Smooth muscle cell (in vitro differentiated cells): ENCODE data around the gene RASGRP1. TPM values are rescaled to one million over a fixed set of nuclear protein-coding genes. Genes with fewer than 3 reads are reported as not detected.

Experiments used
- DNase-seq: peaks from one replicate; lab custom pipeline; 2025; ENCODE audit not compliant: unreplicated experiment; lab: John Stamatoyannopoulos, UW
- H2AFZ ChIP-seq: fragments of 200-600 bp; sonication (generic); 2 replicates; pipeline ENCODE4 v1.6.0; 2016; ENCODE audit warnings: antibody characterized with exemption, low read depth, mild to moderate bottlenecking
- H3F3A ChIP-seq: fragments of 200-600 bp; sonication (generic); 2 replicates; pipeline ENCODE4 v1.6.0; 2017; ENCODE audit warnings: antibody characterized with exemption, low read depth
- H3K27ac ChIP-seq: fragments of 200-600 bp; sonication (generic); 2 replicates; pipeline ENCODE4 v1.5.1; 2016; ENCODE audit warnings: low read depth, mild to moderate bottlenecking
- H3K27me3 ChIP-seq: fragments of 200-600 bp; sonication (generic); 2 replicates; pipeline ENCODE4 v1.6.1; 2016; ENCODE audit warnings: low read depth, mild to moderate bottlenecking
- H3K36me3 ChIP-seq: fragments of 200-600 bp; sonication (generic); 2 replicates; pipeline ENCODE4 v1.5.1; 2016; ENCODE audit warnings: low read depth
- H3K4me1 ChIP-seq: fragments of 200-600 bp; sonication (generic); 2 replicates; pipeline ENCODE4 v1.5.1; 2016; ENCODE audit warnings: low read depth
- H3K4me2 ChIP-seq: fragments of 200-600 bp; sonication (generic); 2 replicates; pipeline ENCODE4 v1.6.0; 2016; ENCODE audit warnings: mild to moderate bottlenecking
- H3K4me3 ChIP-seq: fragments of 200-600 bp; sonication (generic); 2 replicates; pipeline ENCODE4 v1.5.1; 2016; ENCODE audit warnings: mild to moderate bottlenecking
- H3K79me2 ChIP-seq: fragments of 200-600 bp; sonication (generic); 2 replicates; pipeline ENCODE4 v1.6.0; 2016; ENCODE audit warnings: low read depth, mild to moderate bottlenecking
- H3K9ac ChIP-seq: fragments of 200-600 bp; sonication (generic); 2 replicates; pipeline ENCODE4 v1.6.0; 2016; ENCODE audit warnings: low read depth
- H3K9me3 ChIP-seq: fragments of 200-600 bp; sonication (generic); replicated peaks from 2 replicates; pipeline ENCODE4 v1.5.1; 2016; ENCODE audit warnings: low read depth
- H4K20me1 ChIP-seq: fragments of 200-600 bp; sonication (generic); 2 replicates; pipeline ENCODE4 v1.6.0; 2016; ENCODE audit warnings: low read depth
- CTCF ChIP-seq: fragments of 200-600 bp; sonication (generic); IDR thresholded peaks from 2 replicates; pipeline ENCODE4 v1.5.1; 2017; ENCODE audit warnings: borderline replicate concordance, mild to moderate bottlenecking, antibody characterized with exemption; ENCODE audit not compliant: insufficient read depth, poor library complexity, severe bottlenecking
- WGBS: methylation state at CpG from one replicate; pipeline ENCODE4 v1.1.7; 2016; ENCODE audit warnings: low lambda C conversion rate; 5-methylcytosine and 5-hydroxymethylcytosine counted together
- polyA plus RNA-seq: library from polyadenylated mRNA; unstranded; fragments of >200 nt; fragmentation: Nextera tagmentation; extraction: Ambion mirVana; gene quantifications from 2 replicates; pipeline ENCODE4 v1.2.1, GENCODE V29; 2016
- total RNA-seq: library from RNA; depleted of rRNA; stranded (reverse); fragments of >200 nt; gene quantifications from 2 replicates; pipeline ENCODE4 v1.2.3, GENCODE V29; 2014

The RASGRP1 gene
- total and polyA plus RNA-seq, 2 experiments from 2014 or later: 0.97 to 10.0 TPM

- Histone ChIP-seq H2AFZ (no peak overlapping the region), H3K27me3 (peaks cover 4% of the 10 kb centered on the region), H3K9me3 (no peaks in the 10 kb centered on the region), H3K36me3 (no peaks in the 10 kb centered on the region), H3K27ac (no peak overlapping the region), H3K4me2 (no peak overlapping the region), H3F3A (no peaks in the 10 kb centered on the region), H3K79me2 (no peaks in the 10 kb centered on the region), H4K20me1 (no peaks in the 10 kb centered on the region), H3K9ac (no peak overlapping the region), H3K4me3 (no peak overlapping the region), H3K4me1 (no peaks in the 10 kb centered on the region)
- TF ChIP-seq CTCF: no peak
- WGBS: 89% methylated on average over 4 of the region's 4 CpGs
- no peak for DNase-seq
These were observed 46.6 kb upstream of the RASGRP1 start for GRCh38 chr15:38611228-38611627.

- no peak for TF ChIP-seq CTCF
- WGBS: 81% methylated on average over 7 of the region's 7 CpGs
- H3K27ac ChIP-seq: no peak overlapping the region
- no peak overlapping the region for H2AFZ ChIP-seq
- no peak overlapping the region for H3K4me2 ChIP-seq
- H3K4me3 ChIP-seq: no peak overlapping the region
- H3K4me1 ChIP-seq: no peaks in the 10 kb centered on the region
- no peaks in the 10 kb centered on the region for H3F3A ChIP-seq
- peaks cover 7% of the 10 kb centered on the region for H3K27me3 ChIP-seq
- no peaks in the 10 kb centered on the region for H4K20me1 ChIP-seq
- H3K9me3 ChIP-seq: no peaks in the 10 kb centered on the region
- H3K36me3 ChIP-seq: no peaks in the 10 kb centered on the region
- no peaks in the 10 kb centered on the region for H3K79me2 ChIP-seq
- H3K9ac ChIP-seq: no peak overlapping the region
- no peak for DNase-seq
These were observed 46.1 kb upstream of the RASGRP1 start for GRCh38 chr15:38610748-38611147.

DNA sequence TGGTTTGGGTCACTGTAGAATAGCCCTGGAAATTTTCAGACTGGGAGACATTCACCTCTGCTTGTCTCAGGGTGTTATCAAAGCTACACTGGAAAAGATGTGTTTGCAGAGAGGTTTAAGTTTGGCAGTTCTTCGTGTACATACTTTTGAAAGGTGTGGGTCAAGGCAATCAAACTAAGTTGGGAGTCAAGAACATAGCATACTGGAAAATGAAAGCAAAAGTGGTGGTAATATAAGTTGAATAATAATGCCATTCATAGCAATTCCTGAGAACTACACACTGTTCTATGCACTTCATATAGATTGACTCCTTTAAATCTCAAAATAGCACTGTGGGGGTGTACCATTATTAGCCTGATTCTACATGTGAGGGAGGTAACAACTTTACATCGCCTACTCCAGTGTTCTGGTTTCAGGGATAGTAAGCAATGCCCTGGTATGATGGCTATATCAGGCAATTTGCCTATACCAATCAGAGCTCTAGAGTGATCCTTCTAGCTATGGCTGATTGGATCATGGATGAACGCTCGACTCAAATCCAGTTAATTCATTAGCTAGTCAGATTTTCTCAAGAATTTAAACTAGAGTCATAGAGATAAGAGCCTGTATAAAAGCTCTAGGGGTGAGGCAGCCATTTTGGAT, 44.6 kb upstream of the RASGRP1 start:
- 95% methylated on average over 4 of the region's 4 CpGs for WGBS
- H3K79me2 ChIP-seq: no peaks in the 10 kb centered on the region
- H3K27ac ChIP-seq: no peak overlapping the region

More for the DNA sequence above, 44.6 kb upstream of the RASGRP1 start:
- peaks cover 3% of the 10 kb centered on the region for H3K27me3 ChIP-seq
- TF ChIP-seq CTCF: no peak
- H3F3A ChIP-seq: no peaks in the 10 kb centered on the region
- DNase-seq: no peak
- H3K4me2 ChIP-seq: no peak overlapping the region
- no peaks in the 10 kb centered on the region for H4K20me1 ChIP-seq
- H2AFZ ChIP-seq: no peak overlapping the region
- no peak overlapping the region for H3K9ac ChIP-seq
- no peaks in the 10 kb centered on the region for H3K4me1 ChIP-seq
- H3K9me3 ChIP-seq: no peaks in the 10 kb centered on the region
- no peak overlapping the region for H3K4me3 ChIP-seq
- no peaks in the 10 kb centered on the region for H3K36me3 ChIP-seq
